HCT116 (cell line): ENCODE results near the gene CC2D1A. TPM values are rescaled to one million over a fixed set of nuclear protein-coding genes. Genes with fewer than 3 reads are reported as not detected.

Experiments used
- ATAC-seq: fragments of 200-7000 bp; cut with Tn5 transposase; 2 replicates; pipeline ENCODE4 v1.9.1; 2020; ENCODE audit warnings: mild to moderate bottlenecking, moderate library complexity
- BruUV-seq: library from RNA; stranded (reverse); fragments of 400-500 nt; replicated peaks from 2 replicates; lab custom pipeline; 2021; lab: Mats Ljungman, UMichigan
- CTCF ChIA-PET: fragments of 300-600 bp; sonication (Branson Sonifier 250); formaldehyde crosslinking; loops from one replicate; lab custom pipeline; 2021; ENCODE audit warnings: antibody characterized with exemption; lab: Charles Lee
- POLR2A ChIA-PET: fragments of 300-600, 350-600 bp; sonication (Branson Sonifier 250); formaldehyde crosslinking; loops from one replicate; lab custom pipeline; 2021; ENCODE audit warnings: antibody characterized with exemption; lab: Charles Lee
- RAD21 ChIA-PET, 2 experiments: fragments of 300-600 bp; sonication (Branson Sonifier 250); formaldehyde crosslinking; loops; one replicate each; lab custom pipeline; 2023; ENCODE audit warnings: low total read pairs in 2 of 2; ENCODE audit not compliant: uncharacterized antibody in 2 of 2, unreplicated experiment in 2 of 2, low non-redundant PET in 1 of 2; lab: Charles Lee
- DNase-seq: peaks from one replicate; pipeline ENCODE4 v3.0.0-alpha.2; 2010; ENCODE audit warnings: low read depth, low spot score
- H2AFZ ChIP-seq: fragments of 200-600 bp; shearing (Covaris generic), sonication (generic); 2 replicates; pipeline ENCODE4 v1.6.1; 2017; ENCODE audit warnings: low read depth, mixed run types, mixed read lengths, antibody characterized with exemption, low read length; ENCODE audit not compliant: poor library complexity, severe bottlenecking
- H3K27ac ChIP-seq: 2 replicates; pipeline ENCODE4 v1.5.1; 2012; ENCODE audit warnings: low read depth, low read length
- H3K27me3 ChIP-seq: fragments of 200-600 bp; sonication (generic); 2 replicates; pipeline ENCODE4 v1.6.1; 2016; ENCODE audit warnings: mixed run types, low read length, mixed read lengths; ENCODE audit not compliant: insufficient read depth
- H3K36me3 ChIP-seq, 2 experiments: fragments of 200-500 bp in 1 of 2; fragments of 200-600 bp in 1 of 2; sonication (Bioruptor generic) in 1 of 2; sonication (generic) in 1 of 2; 2 replicates each; pipeline versions ENCODE4 v1.5.1 to v1.6.1; 2014 to 2016; ENCODE audit warnings: low read length in 2 of 2, inconsistent platforms in 1 of 2, mixed read lengths in 1 of 2, mixed run types in 1 of 2; ENCODE audit not compliant: insufficient read depth in 2 of 2, control insufficient read depth in 1 of 2
- H3K4me1 ChIP-seq, 2 experiments: fragments of 200-600 bp in 1 of 2; sonication (generic) in 1 of 2; 2 replicates each; pipeline versions ENCODE4 v1.5.1 to v1.6.1; 2012 to 2017; ENCODE audit warnings: low read length in 2 of 2, inconsistent platforms in 1 of 2, mild to moderate bottlenecking in 1 of 2, mixed read lengths in 1 of 2, mixed run types in 1 of 2, moderate library complexity in 1 of 2; ENCODE audit not compliant: insufficient read depth in 2 of 2, control insufficient read depth in 1 of 2
- H3K4me2 ChIP-seq: fragments of 200-600 bp; sonication (generic); 2 replicates; pipeline ENCODE4 v1.6.1; 2017; ENCODE audit warnings: mixed run types, low read length, mixed read lengths
- H3K4me3 ChIP-seq, 2 experiments: fragments of 200-600 bp in 1 of 2; sonication (generic) in 1 of 2; replicated peaks in 1 of 2; 2 replicates each; pipeline ENCODE4 v1.5.1; 2011 to 2016; ENCODE audit warnings: low read length in 2 of 2, control low read depth in 1 of 2, low read depth in 1 of 2, mild to moderate bottlenecking in 1 of 2, mixed read lengths in 1 of 2, mixed run types in 1 of 2
- H3K79me2 ChIP-seq: fragments of 200-600 bp; sonication (generic); 2 replicates; pipeline ENCODE4 v1.6.1; 2017; ENCODE audit warnings: mild to moderate bottlenecking, mixed run types, low read length, moderate library complexity, mixed read lengths; ENCODE audit not compliant: insufficient read depth
- H3K9ac ChIP-seq: fragments of 200-600 bp; sonication (generic); 2 replicates; pipeline ENCODE4 v1.6.1; 2016; ENCODE audit warnings: low read length, mixed read lengths
- H3K9me2 ChIP-seq: fragments of 200-600 bp; sonication (generic), shearing (Covaris generic); 2 replicates; pipeline ENCODE4 v1.6.1; 2017; ENCODE audit warnings: mixed run types, mild to moderate bottlenecking, moderate library complexity; ENCODE audit not compliant: insufficient read depth
- H3K9me3 ChIP-seq, 2 experiments: fragments of 200-500 bp in 1 of 2; fragments of 200-600 bp in 1 of 2; sonication (Bioruptor generic) in 1 of 2; sonication (generic) in 1 of 2; 2 replicates each; pipeline ENCODE4 v1.6.1; 2014 to 2017; ENCODE audit warnings: low read length in 2 of 2, mixed read lengths in 2 of 2, inconsistent platforms in 1 of 2, low read depth in 1 of 2, mild to moderate bottlenecking in 1 of 2, mixed run types in 1 of 2, moderate library complexity in 1 of 2; ENCODE audit not compliant: control insufficient read depth in 1 of 2, insufficient read depth in 1 of 2
- H4K20me1 ChIP-seq: fragments of 200-600 bp; sonication (generic), shearing (Covaris generic); 2 replicates; pipeline ENCODE4 v1.6.1; 2017; ENCODE audit warnings: mixed run types, mild to moderate bottlenecking, moderate library complexity; ENCODE audit not compliant: insufficient read depth
- CBX3 ChIP-seq: IDR thresholded peaks from 2 replicates; pipeline ENCODE4 v1.6.1; 2012; ENCODE audit warnings: low read depth
- CEBPB ChIP-seq: IDR thresholded peaks from 2 replicates; pipeline ENCODE4 v1.6.1; 2012; ENCODE audit warnings: low read depth
- ELF1 ChIP-seq: IDR thresholded peaks from 2 replicates; pipeline ENCODE4 v1.6.1; 2012; ENCODE audit warnings: low read depth, borderline replicate concordance
- FOSL1 ChIP-seq: IDR thresholded peaks from 2 replicates; pipeline ENCODE4 v1.6.1; 2012; ENCODE audit warnings: low read depth
- MAX ChIP-seq: IDR thresholded peaks from 2 replicates; pipeline ENCODE4 v1.6.1; 2012
- POLR2A ChIP-seq: IDR thresholded peaks from 2 replicates; pipeline ENCODE4 v1.7.0; 2011; ENCODE audit warnings: borderline replicate concordance; ENCODE audit not compliant: insufficient read depth, insufficient read length; ENCODE audit errors: extremely low read depth
- POLR2AphosphoS5 ChIP-seq: IDR thresholded peaks from 2 replicates; pipeline ENCODE4 v1.6.1; 2011; ENCODE audit warnings: mild to moderate bottlenecking, low read depth, low read length, moderate library complexity
- REST ChIP-seq: IDR thresholded peaks from 2 replicates; pipeline ENCODE4 v1.6.1; 2012; ENCODE audit warnings: low read depth
- SP1 ChIP-seq: IDR thresholded peaks from 2 replicates; pipeline ENCODE4 v1.6.1; 2012; ENCODE audit warnings: low read depth
- ZFX ChIP-seq: fragments of 450-650 bp; IDR thresholded peaks from 2 replicates; pipeline ENCODE4 v1.6.1; 2017
- intact Hi-C: fragments of 100-400 bp; cut with micrococcal nuclease; formaldehyde crosslinking; loops from 2 replicates; pipeline ENCODE4 v1.10.0; 2022
- total RNA-seq: library from RNA; stranded (reverse); gene quantifications from one replicate; pipeline ENCODE4 v1.2.1, GENCODE V29; 2021; ENCODE audit not compliant: unreplicated experiment
- TF ChIP-seq, protein P1 (sequence below): IDR thresholded peaks from 2 replicates; pipeline ENCODE4 v1.6.1; 2011; ENCODE audit warnings: mild to moderate bottlenecking, low read length, moderate library complexity; ENCODE audit not compliant: insufficient replicate concordance; ENCODE audit errors: extremely low read depth

CC2D1A gene
- total RNA-seq, 1 experiment from 2014 or later, result 51.5 TPM

DNA sequence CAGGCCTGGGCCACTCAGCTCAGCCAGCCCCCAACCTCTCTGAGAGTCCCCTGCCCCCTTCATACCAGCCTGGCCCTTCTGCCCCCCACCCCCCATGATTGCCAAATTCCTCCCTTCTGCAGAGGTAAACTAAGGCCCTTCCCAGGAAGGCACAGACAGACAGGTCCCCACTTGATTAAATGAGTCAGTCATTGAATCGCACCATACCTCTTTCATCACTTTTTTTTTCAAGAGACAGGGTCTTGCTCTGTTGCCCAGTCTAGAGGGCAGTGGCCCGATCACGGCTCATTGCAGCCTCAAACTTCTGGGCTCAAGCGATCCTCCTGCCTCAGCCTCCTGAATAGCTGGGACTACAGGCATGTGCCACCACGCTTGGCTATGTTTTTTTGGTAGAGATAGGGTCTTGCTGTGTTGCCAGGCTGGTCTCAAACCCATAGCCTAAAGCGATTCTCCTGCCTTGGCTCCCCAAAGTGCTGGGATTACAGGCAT, 26.2 kb downstream of the CC2D1A start:
- H3K4me3 ChIP-seq, result no peak overlapping the region
- H3K27ac ChIP-seq, result no peak overlapping the region
- ChIA-PET CTCF (no interaction called here), POLR2A (no interaction called here)
- no peak overlapping the region for H2AFZ ChIP-seq
- no peaks in the 10 kb centered on the region for H3K27me3 ChIP-seq
- no peak overlapping the region for H3K9ac ChIP-seq
- no peaks in the 10 kb centered on the region for H3K9me2 ChIP-seq
- no peak overlapping the region for H3K4me2 ChIP-seq
- DNase-seq (no peak), ATAC-seq (no peak)
- H3K79me2 ChIP-seq, result no peaks in the 10 kb centered on the region
- peaks cover 3 to 6% of the 10 kb centered on the region in 2 experiments; a peak in 1 of 4 replicates for H3K36me3 ChIP-seq
- H3K4me1 ChIP-seq, result no peaks in the 10 kb centered on the region
- no peaks in the 10 kb centered on the region for H4K20me1 ChIP-seq
- no TSS peak for BruUV-seq
- intact Hi-C loops, result no loop called here
- no peaks in the 10 kb centered on the region for H3K9me3 ChIP-seq
- TF ChIP-seq CEBPB (no peak), ZFX (no peak), CBX3 (no peak), REST (no peak)
- TF ChIP-seq, all 23 proteins: peak for 0
- RAD21 ChIA-PET, result no interaction called here

GRCh38 chr19:13932911-13933393, 27.0 kb downstream of the CC2D1A start:
- H3K27me3 ChIP-seq, result no peaks in the 10 kb centered on the region
- RAD21 ChIA-PET, result no interaction called here
- CTCF ChIA-PET, result interaction anchor here (0.6 kb wide), 1 partner anchor 743 kb away, joined by 5 read pairs; no protein-coding TSS in a partner anchor
- no peaks in the 10 kb centered on the region for H3K9me2 ChIP-seq
- H3K4me3 ChIP-seq, result no peak overlapping the region
- DNase-seq (no peak), ATAC-seq (no peak)
- no TSS peak for BruUV-seq
- H3K4me1 ChIP-seq, result no peaks in the 10 kb centered on the region
- no peaks in the 10 kb centered on the region for H4K20me1 ChIP-seq
- H2AFZ ChIP-seq, result no peak overlapping the region
- peaks cover 3 to 5% of the 10 kb centered on the region in 2 experiments; a peak in 1 of 4 replicates for H3K36me3 ChIP-seq
- intact Hi-C loops, result no loop called here
- no peak overlapping the region for H3K4me2 ChIP-seq
- no peak overlapping the region for H3K27ac ChIP-seq
- H3K9ac ChIP-seq, result no peak overlapping the region
- no peaks in the 10 kb centered on the region for H3K79me2 ChIP-seq
- no peaks in the 10 kb centered on the region for H3K9me3 ChIP-seq
- TF ChIP-seq MAX (no peak), POLR2A (no peak), FOSL1 (no peak), POLR2AphosphoS5 (no peak), ELF1 (no peak), SP1 (no peak), CEBPB (no peak), CBX3 (no peak)
- TF ChIP-seq, protein P1, sequence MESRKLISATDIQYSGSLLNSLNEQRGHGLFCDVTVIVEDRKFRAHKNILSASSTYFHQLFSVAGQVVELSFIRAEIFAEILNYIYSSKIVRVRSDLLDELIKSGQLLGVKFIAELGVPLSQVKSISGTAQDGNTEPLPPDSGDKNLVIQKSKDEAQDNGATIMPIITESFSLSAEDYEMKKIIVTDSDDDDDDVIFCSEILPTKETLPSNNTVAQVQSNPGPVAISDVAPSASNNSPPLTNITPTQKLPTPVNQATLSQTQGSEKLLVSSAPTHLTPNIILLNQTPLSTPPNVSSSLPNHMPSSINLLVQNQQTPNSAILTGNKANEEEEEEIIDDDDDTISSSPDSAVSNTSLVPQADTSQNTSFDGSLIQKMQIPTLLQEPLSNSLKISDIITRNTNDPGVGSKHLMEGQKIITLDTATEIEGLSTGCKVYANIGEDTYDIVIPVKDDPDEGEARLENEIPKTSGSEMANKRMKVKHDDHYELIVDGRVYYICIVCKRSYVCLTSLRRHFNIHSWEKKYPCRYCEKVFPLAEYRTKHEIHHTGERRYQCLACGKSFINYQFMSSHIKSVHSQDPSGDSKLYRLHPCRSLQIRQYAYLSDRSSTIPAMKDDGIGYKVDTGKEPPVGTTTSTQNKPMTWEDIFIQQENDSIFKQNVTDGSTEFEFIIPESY, result no peak
- POLR2A ChIA-PET, result no interaction called here
